ENCODE results near the gene CAMTA1.
"Not testable (repeated sequence)": the region's sequence is repeated elsewhere in the genome, so short reads cannot be mapped to it uniquely, and the experiment has no call there.

Gene CAMTA1

GRCh38 chr1:6800745-6801144 is 15.5 kb downstream of the CAMTA1 start:
- H3K9me3 ChIP-seq (ENCODE audit: low read length): no peaks in the 10 kb centered on the region
- no peaks in the 10 kb centered on the region for H3K36me3 ChIP-seq (ENCODE audit: insufficient read depth, low read length)
- peak overlapping the region; percentile 9 for H3K27ac ChIP-seq (ENCODE audit: low read depth, low read length)
- peak overlapping the region; percentile 17 for H3K9ac ChIP-seq (ENCODE audit: low read length)
- H3K4me1 ChIP-seq (ENCODE audit: insufficient read depth, low read length): peaks cover 22% of the 10 kb centered on the region
- no peak overlapping the region for H3K4me3 ChIP-seq (ENCODE audit: low read depth in 1 of 2, low read length in 2 of 2)
- no peaks in the 10 kb centered on the region for H3K27me3 ChIP-seq (ENCODE audit: control insufficient read depth in 1 of 2, insufficient read depth in 2 of 2, low read length in 2 of 2)

GRCh38 chr1:6801199-6801598 is 15.9 kb downstream of the CAMTA1 start:
- H3K9ac ChIP-seq (ENCODE audit: low read length): peak overlapping the region; percentile 17
- H3K4me3 ChIP-seq (ENCODE audit: low read depth in 1 of 2, low read length in 2 of 2): no peak overlapping the region
- peaks cover 26% of the 10 kb centered on the region for H3K4me1 ChIP-seq (ENCODE audit: insufficient read depth, low read length)
- H3K27me3 ChIP-seq (ENCODE audit: control insufficient read depth in 1 of 2, insufficient read depth in 2 of 2, low read length in 2 of 2): no peaks in the 10 kb centered on the region
- no peaks in the 10 kb centered on the region for H3K36me3 ChIP-seq (ENCODE audit: insufficient read depth, low read length)
- H3K27ac ChIP-seq (ENCODE audit: low read depth, low read length): no peak overlapping the region
- H3K9me3 ChIP-seq (ENCODE audit: low read length): no peaks in the 10 kb centered on the region

GRCh38 chr1:6801966-6802365 is 16.7 kb downstream of the CAMTA1 start:
- Histone ChIP-seq H3K4me1 (ENCODE audit: insufficient read depth, low read length) (peaks cover 25% of the 10 kb centered on the region), H3K27ac (ENCODE audit: low read depth, low read length) (no peak overlapping the region), H3K9ac (ENCODE audit: low read length) (no peak overlapping the region), H3K27me3 (ENCODE audit: control insufficient read depth in 1 of 2, insufficient read depth in 2 of 2, low read length in 2 of 2) (no peaks in the 10 kb centered on the region), H3K36me3 (ENCODE audit: insufficient read depth, low read length) (no peaks in the 10 kb centered on the region), H3K4me3 (ENCODE audit: low read depth in 1 of 2, low read length in 2 of 2) (no peak overlapping the region), H3K9me3 (ENCODE audit: low read length) (no peaks in the 10 kb centered on the region)

GRCh38 chr1:6802454-6802853 is 17.2 kb downstream of the CAMTA1 start:
- peaks cover 24% of the 10 kb centered on the region for H3K4me1 ChIP-seq (ENCODE audit: insufficient read depth, low read length)
- no peak overlapping the region for H3K27ac ChIP-seq (ENCODE audit: low read depth, low read length)
- no peaks in the 10 kb centered on the region for H3K9me3 ChIP-seq (ENCODE audit: low read length)
- no peak overlapping the region for H3K9ac ChIP-seq (ENCODE audit: low read length)
- no peak overlapping the region for H3K4me3 ChIP-seq (ENCODE audit: low read depth in 1 of 2, low read length in 2 of 2)
- no peaks in the 10 kb centered on the region for H3K36me3 ChIP-seq (ENCODE audit: insufficient read depth, low read length)
- no peaks in the 10 kb centered on the region for H3K27me3 ChIP-seq (ENCODE audit: control insufficient read depth in 1 of 2, insufficient read depth in 2 of 2, low read length in 2 of 2)

GRCh38 chr1:6802893-6803292 is 17.6 kb downstream of the CAMTA1 start:
- Histone ChIP-seq H3K27me3 (ENCODE audit: control insufficient read depth in 1 of 2, insufficient read depth in 2 of 2, low read length in 2 of 2) (no peaks in the 10 kb centered on the region), H3K27ac (ENCODE audit: low read depth, low read length) (no peak overlapping the region), H3K9me3 (ENCODE audit: low read length) (no peaks in the 10 kb centered on the region), H3K36me3 (ENCODE audit: insufficient read depth, low read length) (no peaks in the 10 kb centered on the region), H3K4me1 (ENCODE audit: insufficient read depth, low read length) (peaks cover 26% of the 10 kb centered on the region), H3K4me3 (ENCODE audit: low read depth in 1 of 2, low read length in 2 of 2) (no peak overlapping the region), H3K9ac (ENCODE audit: low read length) (no peak overlapping the region)

- H3K4me1 ChIP-seq (ENCODE audit: insufficient read depth, low read length): peaks cover 31% of the 10 kb centered on the region
Measured at GRCh38 chr1:6803357-6803756, 18.1 kb downstream of the CAMTA1 start.

GRCh38 chr1:6805004-6805416 is 19.8 kb downstream of the CAMTA1 start:
- no peaks in the 10 kb centered on the region for H3K27me3 ChIP-seq (ENCODE audit: control insufficient read depth in 1 of 2, insufficient read depth in 2 of 2, low read length in 2 of 2)
- no peak overlapping the region for H3K27ac ChIP-seq (ENCODE audit: low read depth, low read length)
- H3K9me3 ChIP-seq (ENCODE audit: low read length): no peaks in the 10 kb centered on the region
- H3K9ac ChIP-seq (ENCODE audit: low read length): no peak overlapping the region
- H3K36me3 ChIP-seq (ENCODE audit: insufficient read depth, low read length): no peaks in the 10 kb centered on the region
- H3K4me3 ChIP-seq (ENCODE audit: low read depth in 1 of 2, low read length in 2 of 2): no peak overlapping the region
- peaks cover 32% of the 10 kb centered on the region for H3K4me1 ChIP-seq (ENCODE audit: insufficient read depth, low read length)

More at GRCh38 chr1:6803357-6803756, 18.1 kb downstream of the CAMTA1 start:
- H3K4me3 ChIP-seq (ENCODE audit: low read depth in 1 of 2, low read length in 2 of 2): no peak overlapping the region
- no peaks in the 10 kb centered on the region for H3K36me3 ChIP-seq (ENCODE audit: insufficient read depth, low read length)
- no peak overlapping the region for H3K27ac ChIP-seq (ENCODE audit: low read depth, low read length)
- no peaks in the 10 kb centered on the region for H3K9me3 ChIP-seq (ENCODE audit: low read length)
- no peak overlapping the region for H3K9ac ChIP-seq (ENCODE audit: low read length)
- H3K27me3 ChIP-seq (ENCODE audit: control insufficient read depth in 1 of 2, insufficient read depth in 2 of 2, low read length in 2 of 2): no peaks in the 10 kb centered on the region

- H3K9ac ChIP-seq (ENCODE audit: low read length): no peak overlapping the region
- H3K27ac ChIP-seq (ENCODE audit: low read depth, low read length): no peak overlapping the region
- H3K27me3 ChIP-seq (ENCODE audit: control insufficient read depth in 1 of 2, insufficient read depth in 2 of 2, low read length in 2 of 2): no peaks in the 10 kb centered on the region
- H3K36me3 ChIP-seq (ENCODE audit: insufficient read depth, low read length): no peaks in the 10 kb centered on the region
- no peak overlapping the region for H3K4me3 ChIP-seq (ENCODE audit: low read depth in 1 of 2, low read length in 2 of 2)
- peaks cover 22% of the 10 kb centered on the region for H3K4me1 ChIP-seq (ENCODE audit: insufficient read depth, low read length)
- no peaks in the 10 kb centered on the region for H3K9me3 ChIP-seq (ENCODE audit: low read length)
Measured at GRCh38 chr1:6807782-6808181, 22.5 kb downstream of the CAMTA1 start.

- Histone ChIP-seq H3K27ac (ENCODE audit: low read depth, low read length) (no peak overlapping the region), H3K9me3 (ENCODE audit: low read length) (no peaks in the 10 kb centered on the region), H3K4me3 (ENCODE audit: low read depth in 1 of 2, low read length in 2 of 2) (no peak overlapping the region), H3K4me1 (ENCODE audit: insufficient read depth, low read length) (peaks cover 22% of the 10 kb centered on the region), H3K9ac (ENCODE audit: low read length) (no peak overlapping the region), H3K27me3 (ENCODE audit: control insufficient read depth in 1 of 2, insufficient read depth in 2 of 2, low read length in 2 of 2) (no peaks in the 10 kb centered on the region), H3K36me3 (ENCODE audit: insufficient read depth, low read length) (no peaks in the 10 kb centered on the region)
Measured at GRCh38 chr1:6809461-6809860, 24.2 kb downstream of the CAMTA1 start.

GRCh38 chr1:6810146-6810734 is 25.0 kb downstream of the CAMTA1 start:
- H3K27ac ChIP-seq (ENCODE audit: low read depth, low read length); H3K9me3 ChIP-seq (ENCODE audit: low read length); H3K36me3 ChIP-seq (ENCODE audit: insufficient read depth, low read length); H3K9ac ChIP-seq (ENCODE audit: low read length); H3K4me3 ChIP-seq (ENCODE audit: low read depth in 1 of 2, low read length in 2 of 2); H3K27me3 ChIP-seq (ENCODE audit: control insufficient read depth in 1 of 2, insufficient read depth in 2 of 2, low read length in 2 of 2): not testable (repeated sequence)
- peaks cover 22% of the 10 kb centered on the region for H3K4me1 ChIP-seq (ENCODE audit: insufficient read depth, low read length)

- H3K27ac ChIP-seq (ENCODE audit: low read depth, low read length): no peak overlapping the region
- no peaks in the 10 kb centered on the region for H3K9me3 ChIP-seq (ENCODE audit: low read length)
- peaks cover 13% of the 10 kb centered on the region for H3K4me1 ChIP-seq (ENCODE audit: insufficient read depth, low read length)
- H3K9ac ChIP-seq (ENCODE audit: low read length): no peak overlapping the region
- no peaks in the 10 kb centered on the region for H3K36me3 ChIP-seq (ENCODE audit: insufficient read depth, low read length)
- no peaks in the 10 kb centered on the region for H3K27me3 ChIP-seq (ENCODE audit: control insufficient read depth in 1 of 2, insufficient read depth in 2 of 2, low read length in 2 of 2)
- no peak overlapping the region for H3K4me3 ChIP-seq (ENCODE audit: low read depth in 1 of 2, low read length in 2 of 2)
Measured at GRCh38 chr1:6811583-6811982, 26.3 kb downstream of the CAMTA1 start.

GRCh38 chr1:6813165-6813564 is 27.9 kb downstream of the CAMTA1 start:
- H3K4me3 ChIP-seq (ENCODE audit: low read depth in 1 of 2, low read length in 2 of 2): no peak overlapping the region
- H3K9ac ChIP-seq (ENCODE audit: low read length): no peak overlapping the region
- H3K9me3 ChIP-seq (ENCODE audit: low read length): no peaks in the 10 kb centered on the region
- H3K27ac ChIP-seq (ENCODE audit: low read depth, low read length): no peak overlapping the region
- peaks cover 7% of the 10 kb centered on the region for H3K4me1 ChIP-seq (ENCODE audit: insufficient read depth, low read length)
- H3K27me3 ChIP-seq (ENCODE audit: control insufficient read depth in 1 of 2, insufficient read depth in 2 of 2, low read length in 2 of 2): no peaks in the 10 kb centered on the region
- H3K36me3 ChIP-seq (ENCODE audit: insufficient read depth, low read length): no peaks in the 10 kb centered on the region

All from muscle layer of colon (tissue), 2 donors.